Measurements from ENCODE around the gene SPAG6.

DNA sequence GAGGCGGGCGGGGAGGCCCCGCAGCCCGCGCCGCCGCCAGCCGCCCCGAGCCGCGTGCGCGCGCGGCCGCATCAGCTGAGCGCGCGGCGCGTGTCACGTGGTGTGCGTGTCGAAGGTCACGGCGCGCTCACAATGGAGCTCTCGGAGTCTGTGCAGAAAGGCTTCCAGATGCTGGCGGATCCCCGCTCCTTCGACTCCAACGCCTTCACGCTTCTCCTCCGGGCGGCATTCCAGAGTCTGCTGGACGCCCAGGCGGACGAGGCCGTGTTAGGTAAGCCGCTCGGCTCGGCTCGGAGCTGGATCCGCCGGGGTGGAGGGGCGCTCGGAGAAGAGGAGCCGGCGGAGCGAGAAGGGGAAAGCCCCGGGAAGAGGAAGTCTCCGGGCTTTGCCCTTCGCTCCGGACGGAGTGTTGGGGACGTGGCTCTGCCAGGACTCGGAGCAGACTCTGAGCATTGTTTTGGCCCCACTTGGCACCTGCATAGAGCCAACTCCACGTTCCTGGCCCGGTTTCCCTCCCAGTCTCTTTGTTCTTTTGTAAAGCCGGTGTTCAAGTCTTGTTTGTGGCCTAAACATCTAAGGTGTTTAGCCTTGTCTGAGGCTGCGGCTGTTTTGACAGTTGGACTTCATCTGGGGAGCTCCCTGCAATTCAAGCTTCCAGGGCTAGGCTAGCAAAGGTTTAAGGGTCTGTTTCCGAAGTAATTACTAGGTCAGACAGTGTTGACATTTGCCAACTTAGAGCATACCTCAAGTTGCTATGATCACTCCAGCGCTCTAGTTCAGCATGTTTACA lies 28.8 kb upstream of the SPAG6 start, which contains the start of gene COMMD3:
- TF ChIP-seq, protein P1, sequence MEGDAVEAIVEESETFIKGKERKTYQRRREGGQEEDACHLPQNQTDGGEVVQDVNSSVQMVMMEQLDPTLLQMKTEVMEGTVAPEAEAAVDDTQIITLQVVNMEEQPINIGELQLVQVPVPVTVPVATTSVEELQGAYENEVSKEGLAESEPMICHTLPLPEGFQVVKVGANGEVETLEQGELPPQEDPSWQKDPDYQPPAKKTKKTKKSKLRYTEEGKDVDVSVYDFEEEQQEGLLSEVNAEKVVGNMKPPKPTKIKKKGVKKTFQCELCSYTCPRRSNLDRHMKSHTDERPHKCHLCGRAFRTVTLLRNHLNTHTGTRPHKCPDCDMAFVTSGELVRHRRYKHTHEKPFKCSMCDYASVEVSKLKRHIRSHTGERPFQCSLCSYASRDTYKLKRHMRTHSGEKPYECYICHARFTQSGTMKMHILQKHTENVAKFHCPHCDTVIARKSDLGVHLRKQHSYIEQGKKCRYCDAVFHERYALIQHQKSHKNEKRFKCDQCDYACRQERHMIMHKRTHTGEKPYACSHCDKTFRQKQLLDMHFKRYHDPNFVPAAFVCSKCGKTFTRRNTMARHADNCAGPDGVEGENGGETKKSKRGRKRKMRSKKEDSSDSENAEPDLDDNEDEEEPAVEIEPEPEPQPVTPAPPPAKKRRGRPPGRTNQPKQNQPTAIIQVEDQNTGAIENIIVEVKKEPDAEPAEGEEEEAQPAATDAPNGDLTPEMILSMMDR (conservative IDR thresholded peaks at IDR 0.05 in 1 of 2, IDR thresholded peaks at IDR 0.05 in 1 of 2; ENCODE audit: low read depth in 1 of 2, low read length in 2 of 2) = no peak
- TF ChIP-seq EZH2 (IDR thresholded peaks at IDR 0.05; ENCODE audit: low read length, missing control alignments) = no peak
